ENCODE measurements around the gene CHCHD5.
"Not testable (repeated sequence)": the region's sequence is repeated elsewhere in the genome, so short reads cannot be mapped to it uniquely, and the experiment has no call there.

The CHCHD5 gene

DNA sequence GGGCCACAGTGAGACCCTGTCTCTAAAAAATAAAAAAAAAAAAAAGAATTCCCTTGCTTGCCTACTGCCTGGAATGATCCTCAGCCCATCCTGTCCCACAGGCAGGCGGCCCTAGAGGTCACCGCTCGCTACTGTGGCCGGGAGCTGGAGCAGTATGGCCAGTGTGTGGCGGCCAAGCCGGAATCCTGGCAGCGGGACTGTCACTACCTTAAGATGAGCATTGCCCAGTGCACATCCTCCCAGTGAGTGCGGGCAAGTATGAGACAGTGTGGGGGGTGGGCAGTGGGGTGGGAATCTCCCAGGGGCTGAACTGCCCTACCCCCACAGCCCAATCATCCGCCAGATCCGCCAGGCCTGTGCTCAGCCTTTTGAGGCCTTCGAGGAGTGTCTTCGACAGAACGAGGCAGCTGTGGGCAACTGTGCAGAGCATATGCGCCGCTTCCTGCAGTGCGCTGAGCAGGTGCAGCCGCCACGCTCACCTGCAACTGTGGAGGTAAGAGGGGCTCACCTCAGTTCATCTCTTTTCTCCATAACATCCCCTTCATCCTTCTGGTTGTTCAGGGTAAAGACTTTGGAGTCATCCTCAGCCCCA lies 1.6 kb downstream of the CHCHD5 start:
- no peak for DNase-seq (ENCODE audit: low read depth in 2 of 2)

GRCh38 chr2:112588611-112589045 lies 4.2 kb downstream of the CHCHD5 start:
- no peak for DNase-seq (ENCODE audit: low read depth in 2 of 2)

- no peak for DNase-seq (ENCODE audit: low read depth in 2 of 2)
Measured at GRCh38 chr2:112591413-112591812, 7.0 kb downstream of the CHCHD5 start.

DNA sequence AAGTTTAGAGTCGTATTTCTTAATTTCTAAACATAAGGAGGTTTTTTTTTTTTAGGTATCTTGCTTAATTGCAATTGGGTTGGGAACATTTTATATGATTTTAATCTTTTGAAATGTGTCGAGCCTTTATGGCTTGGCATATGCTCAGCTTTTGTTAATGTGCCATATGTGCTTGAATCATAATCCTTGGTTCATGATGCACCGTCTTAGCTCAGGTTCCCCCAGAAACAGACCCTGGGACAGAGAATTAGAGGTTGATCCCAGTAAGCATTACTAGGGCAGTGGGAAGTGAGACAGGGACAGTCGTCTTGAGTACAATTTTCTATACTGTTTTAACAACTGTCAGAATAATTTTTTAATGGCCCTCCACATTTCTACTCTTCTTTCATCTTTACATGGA lies 9.3 kb downstream of the CHCHD5 start:
- no peak for DNase-seq (ENCODE audit: low read depth in 2 of 2)

DNA sequence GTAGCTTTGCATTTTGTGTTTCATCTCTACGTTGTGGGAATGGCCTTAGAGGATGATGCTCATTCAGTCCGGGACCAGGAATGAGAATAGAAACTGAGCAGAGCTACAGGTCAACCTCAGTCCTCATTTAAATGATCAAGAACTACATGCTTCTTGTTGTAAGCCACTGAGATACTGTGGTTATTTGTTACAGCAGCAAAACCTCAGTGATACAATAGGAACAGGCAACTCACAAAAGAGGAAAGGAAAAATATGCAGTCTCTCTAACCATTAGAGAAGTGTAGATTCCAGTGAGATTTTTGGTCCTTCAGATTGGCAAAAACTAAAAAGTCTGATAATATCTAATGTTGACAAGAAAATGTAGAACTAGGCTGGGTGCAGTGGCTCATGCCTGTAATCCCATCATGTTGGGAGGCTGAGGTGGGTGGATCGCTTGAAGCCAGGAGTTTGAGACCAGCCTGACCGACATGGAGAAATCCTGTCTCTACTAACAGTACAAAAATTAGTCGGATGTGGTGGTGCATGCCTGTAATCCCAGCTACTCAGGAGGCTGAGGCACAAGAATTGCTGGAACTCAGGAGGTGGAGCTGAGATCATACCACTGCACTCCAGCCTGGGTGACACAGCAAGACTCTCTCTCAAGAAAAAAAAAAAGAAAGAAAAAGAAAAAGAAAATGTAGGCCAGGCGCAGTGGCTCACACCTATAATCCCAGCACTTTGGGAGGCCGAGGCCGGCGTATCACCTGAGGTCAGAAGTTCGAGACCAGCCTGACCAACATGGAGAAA lies 13.3 kb downstream of the CHCHD5 start:
- DNase-seq (ENCODE audit: low read depth in 2 of 2), result no peak

GRCh38 chr2:112600634-112601033 lies 16.2 kb downstream of the CHCHD5 start:
- no peak for DNase-seq (ENCODE audit: low read depth in 2 of 2)

DNA sequence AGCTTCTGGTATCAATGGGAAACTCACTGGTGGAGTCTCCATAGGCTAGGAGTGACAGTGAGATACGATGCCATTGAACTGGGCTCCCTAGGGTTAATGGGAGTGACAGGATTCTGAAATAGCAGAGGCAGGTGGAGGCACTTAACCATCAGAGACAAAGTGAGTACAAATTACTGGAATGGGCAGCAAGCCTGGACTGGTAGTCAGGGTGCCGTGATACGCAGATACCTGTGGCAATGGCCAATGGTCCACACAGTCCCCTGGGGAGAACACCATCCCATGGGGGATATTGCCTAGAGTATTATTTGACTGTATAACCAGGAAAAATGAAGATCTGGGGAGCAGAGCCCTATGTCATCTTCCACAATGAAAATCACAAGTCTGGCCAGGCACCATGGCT lies 17.3 kb downstream of the CHCHD5 start:
- no peak for DNase-seq (ENCODE audit: low read depth in 2 of 2)

DNA sequence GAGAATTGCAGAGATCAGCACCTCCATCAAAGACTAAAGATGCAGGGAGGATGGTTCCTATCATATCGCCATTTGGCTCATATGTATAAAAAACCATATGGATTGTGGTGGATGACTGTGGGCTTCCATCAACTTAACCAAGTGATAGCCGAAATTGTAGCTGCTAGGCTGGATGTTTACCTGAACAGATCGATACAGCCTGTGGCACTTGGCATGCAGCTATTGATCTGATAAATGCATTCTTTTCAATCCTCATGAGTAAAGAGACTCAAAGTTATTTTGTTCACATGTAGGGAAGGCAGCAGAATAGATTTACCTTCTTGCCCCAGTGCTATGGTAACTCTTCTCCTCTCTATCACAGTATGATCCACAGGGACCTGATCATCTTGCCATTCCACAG lies 18.5 kb downstream of the CHCHD5 start:
- no peak for DNase-seq (ENCODE audit: low read depth in 2 of 2)

DNA sequence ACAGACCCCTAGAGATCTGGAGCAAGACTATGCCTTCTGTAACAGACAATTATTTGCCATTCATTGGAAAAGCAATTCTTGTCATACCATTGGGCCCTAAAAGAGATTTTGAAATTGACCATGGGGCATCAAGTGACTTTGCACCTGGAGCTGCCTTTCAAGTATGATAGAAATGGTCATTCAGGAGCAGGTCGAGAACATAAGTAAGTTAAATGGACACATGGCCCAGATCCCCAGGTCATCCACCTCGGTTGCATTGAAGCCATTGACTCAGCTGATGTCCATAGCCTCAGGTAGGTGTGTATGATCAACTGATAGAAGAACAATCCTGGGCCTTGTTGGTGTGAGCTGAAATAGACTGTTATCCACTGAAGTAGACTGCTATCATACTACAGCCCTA lies 19.3 kb downstream of the CHCHD5 start:
- DNase-seq (ENCODE audit: low read depth in 2 of 2), result no peak

DNA sequence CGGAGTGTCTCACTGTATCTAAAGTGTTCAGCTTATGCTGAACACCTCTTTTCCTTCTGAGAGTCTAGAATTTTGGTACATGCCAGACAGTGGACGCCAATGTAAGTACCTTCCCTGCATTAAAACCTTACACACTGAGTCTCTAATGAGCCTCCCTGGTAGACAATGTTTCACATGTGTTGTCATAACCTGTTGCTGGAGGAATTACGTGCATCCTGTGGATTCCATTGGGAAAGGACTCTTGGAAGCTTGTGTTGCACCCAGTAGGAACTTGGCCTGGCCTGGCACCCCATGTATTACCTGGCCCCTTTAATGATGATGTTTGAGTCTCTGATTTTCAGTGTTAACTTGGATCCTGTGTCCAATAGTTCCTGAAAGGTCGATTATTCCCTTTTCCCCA lies 20.5 kb downstream of the CHCHD5 start:
- DNase-seq (ENCODE audit: low read depth in 2 of 2), result no peak

DNA sequence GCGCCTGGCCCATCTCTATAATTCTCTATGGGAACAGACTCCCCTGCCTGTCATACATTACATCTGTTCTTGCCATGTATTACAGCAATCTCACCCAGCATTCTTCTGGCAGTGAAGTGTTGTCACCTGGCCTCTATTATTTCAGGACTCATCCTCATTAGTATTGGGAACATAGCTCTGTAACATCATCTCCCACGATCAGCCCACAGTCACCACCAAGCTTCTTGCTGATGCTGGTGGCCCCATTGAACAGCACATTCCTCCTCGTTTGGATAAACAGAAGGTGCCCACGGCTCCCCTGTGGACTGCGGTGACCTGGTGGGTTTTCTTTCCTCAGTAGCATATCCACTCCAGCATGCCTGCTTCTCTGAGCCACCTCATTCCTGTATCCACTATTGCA lies 21.5 kb downstream of the CHCHD5 start:
- no peak for DNase-seq (ENCODE audit: low read depth in 2 of 2)

DNA sequence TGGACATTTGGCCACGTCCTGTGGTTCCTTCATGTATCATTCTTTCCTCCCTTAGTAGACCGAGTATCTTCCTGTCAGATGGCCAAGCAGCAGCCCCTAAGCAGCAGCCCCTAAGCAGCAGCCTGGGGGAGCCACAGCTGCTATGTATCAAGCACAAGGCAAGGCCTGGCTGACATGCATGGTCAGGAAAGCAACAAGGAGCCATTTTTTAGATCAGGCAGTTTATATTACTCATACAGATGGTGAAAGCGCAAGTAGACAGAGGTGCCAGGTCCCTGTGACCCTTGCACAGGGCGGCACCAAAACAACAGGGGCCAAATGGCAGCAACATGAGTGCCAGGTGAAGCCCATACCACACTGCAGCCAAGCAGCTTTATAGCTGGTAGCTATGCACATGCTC lies 22.1 kb downstream of the CHCHD5 start:
- no peak for DNase-seq (ENCODE audit: low read depth in 2 of 2)

GRCh38 chr2:112607680-112608438 lies 23.4 kb downstream of the CHCHD5 start:
- no peak for DNase-seq (ENCODE audit: low read depth in 2 of 2)

GRCh38 chr2:112609320-112609719 lies 24.9 kb downstream of the CHCHD5 start:
- not testable (repeated sequence) for DNase-seq (ENCODE audit: low read depth in 2 of 2)

- not testable (repeated sequence) for DNase-seq (ENCODE audit: low read depth in 2 of 2)
Measured at GRCh38 chr2:112612283-112612682, 27.9 kb downstream of the CHCHD5 start.

- no peak for DNase-seq (ENCODE audit: low read depth in 2 of 2)
Measured at GRCh38 chr2:112614201-112614840, 29.9 kb downstream of the CHCHD5 start.

DNA sequence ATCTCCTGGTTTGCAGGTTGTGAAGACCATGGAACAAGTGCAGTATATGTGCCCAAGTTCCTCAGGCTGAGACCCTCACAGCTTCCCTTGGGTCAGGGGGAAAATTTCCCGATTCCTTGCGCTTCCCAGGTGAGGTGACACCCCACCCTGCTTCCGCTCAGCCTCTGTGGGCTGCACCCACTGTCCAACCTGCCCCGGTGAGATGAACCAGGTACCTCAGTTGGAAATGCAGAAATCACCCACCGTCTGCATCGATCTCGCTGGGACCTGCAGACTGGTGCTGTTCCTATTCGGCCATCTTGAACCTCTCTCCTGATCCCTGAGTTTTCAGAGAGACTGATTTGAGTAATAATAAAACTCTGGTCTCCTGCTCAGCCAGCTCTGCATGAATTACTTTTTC lies 30.6 kb downstream of the CHCHD5 start:
- no peak for DNase-seq (ENCODE audit: low read depth in 2 of 2)

DNA sequence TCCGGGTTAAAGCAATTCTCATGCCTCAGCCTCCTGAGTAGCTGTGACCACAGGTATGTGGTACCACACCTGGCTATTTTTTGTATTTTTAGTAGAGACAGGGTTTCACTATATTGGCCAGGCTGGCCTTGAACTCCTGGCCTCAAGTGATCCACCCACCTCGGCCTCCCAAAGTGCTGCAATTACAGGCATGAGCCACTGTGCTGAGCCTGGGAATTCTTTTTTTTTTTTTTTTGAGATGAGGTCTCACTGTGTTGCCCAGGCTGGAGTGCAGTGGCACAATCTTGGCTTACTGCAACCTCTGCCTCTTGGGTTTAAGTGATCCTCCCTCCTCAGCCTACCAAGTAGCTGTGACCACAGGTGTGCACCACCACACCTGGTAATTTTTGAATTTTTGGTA lies 31.4 kb downstream of the CHCHD5 start:
- DNase-seq (ENCODE audit: low read depth in 2 of 2), result not testable (repeated sequence)

DNA sequence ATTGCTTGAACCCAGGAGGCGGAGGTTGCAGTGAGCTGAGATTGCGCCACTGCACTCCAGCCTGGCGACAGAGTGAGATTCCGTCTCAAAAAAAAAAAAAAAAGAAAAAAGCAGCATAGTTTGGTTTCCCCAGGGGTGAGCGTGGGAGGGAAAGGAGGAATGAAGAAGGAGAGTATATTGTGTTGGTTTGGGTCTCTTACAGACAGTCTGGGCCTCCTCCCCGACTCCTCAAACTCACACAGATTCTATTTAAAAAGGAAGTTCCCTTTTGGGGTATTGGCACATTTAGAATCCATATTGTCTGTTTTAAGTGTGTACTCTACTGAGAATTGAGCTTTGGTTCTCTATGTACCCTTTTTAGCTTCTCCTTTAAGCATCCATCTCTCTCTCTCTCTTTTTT lies 34.0 kb downstream of the CHCHD5 start:
- no peak for DNase-seq (ENCODE audit: low read depth in 2 of 2)

DNA sequence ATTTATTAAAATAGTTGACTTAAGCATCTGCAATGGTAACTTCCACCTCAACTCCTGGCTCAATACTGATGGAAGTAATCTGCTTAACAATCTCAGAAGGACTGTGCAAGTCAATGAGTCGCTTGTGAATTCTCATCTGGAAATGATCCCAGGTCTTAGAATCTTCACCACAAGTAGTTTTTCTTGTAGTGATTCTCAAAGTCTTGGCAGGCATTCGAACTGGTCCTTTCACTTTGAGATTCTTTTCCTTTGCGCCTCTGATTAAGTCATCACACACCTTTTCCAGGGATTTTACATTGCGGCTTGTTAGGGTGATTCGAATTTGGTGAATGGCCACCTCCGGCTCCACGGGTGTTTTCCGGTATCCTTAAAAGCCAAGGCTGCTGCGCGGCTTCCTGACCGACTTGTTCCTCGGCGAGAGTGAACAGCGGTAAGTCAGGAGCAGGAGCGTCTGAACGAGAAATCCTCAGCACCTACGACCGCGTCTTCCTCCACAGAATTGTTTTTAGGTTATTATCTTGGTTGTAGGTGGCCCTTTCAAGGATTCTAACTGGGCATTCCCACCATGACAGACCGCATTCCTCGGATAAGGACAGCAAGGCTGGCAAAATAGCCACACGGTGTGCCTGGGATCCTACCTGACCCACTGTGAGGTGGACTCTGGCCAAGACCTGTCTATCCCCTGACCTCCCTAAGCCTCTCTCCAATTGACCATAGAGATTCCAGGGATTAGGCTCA lies 37.5 kb downstream of the CHCHD5 start:
- no peak for DNase-seq (ENCODE audit: low read depth in 2 of 2)

DNA sequence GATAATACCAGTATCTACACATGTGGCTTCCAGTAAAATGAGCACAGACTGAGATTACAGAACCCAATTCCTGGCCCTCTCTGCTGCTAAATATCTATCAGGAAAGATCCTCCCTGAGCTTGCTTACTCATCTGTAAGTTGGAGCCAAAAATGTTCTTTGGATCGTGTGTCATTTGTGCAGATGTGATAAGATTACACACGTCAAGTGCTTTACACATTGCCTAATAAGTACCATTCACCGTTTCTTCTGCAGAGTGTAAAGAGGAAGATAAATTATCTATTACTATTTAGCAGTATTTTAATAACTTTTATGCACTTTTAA lies 38.1 kb downstream of the CHCHD5 start:
- DNase-seq (ENCODE audit: low read depth in 2 of 2), result no peak

All from stimulated activated CD8-positive, alpha-beta memory T cell treated with anti-CD3 and anti-CD28 coated beads, Interleukin-15, amount 100 ng/mL, for 4 hours (primary cell).